Dermis blood vessel endothelial cell (primary cell): Measurements from ENCODE around the gene AFAP1. TPM values are rescaled to one million over a fixed set of nuclear protein-coding genes. Genes with fewer than 3 reads are reported as not detected.

Experiments
- DNase-seq: peaks from one replicate; pipeline ENCODE4 v3.0.0; 2010
- total RNA-seq: library from RNA; depleted of rRNA; stranded (reverse); fragments of >200 nt; gene quantifications from 2 replicates; pipeline ENCODE4 v1.2.3, GENCODE V29; 2014

AFAP1 gene
- total RNA-seq, 1 donor from 2014 or later = 48.5 TPM

DNA sequence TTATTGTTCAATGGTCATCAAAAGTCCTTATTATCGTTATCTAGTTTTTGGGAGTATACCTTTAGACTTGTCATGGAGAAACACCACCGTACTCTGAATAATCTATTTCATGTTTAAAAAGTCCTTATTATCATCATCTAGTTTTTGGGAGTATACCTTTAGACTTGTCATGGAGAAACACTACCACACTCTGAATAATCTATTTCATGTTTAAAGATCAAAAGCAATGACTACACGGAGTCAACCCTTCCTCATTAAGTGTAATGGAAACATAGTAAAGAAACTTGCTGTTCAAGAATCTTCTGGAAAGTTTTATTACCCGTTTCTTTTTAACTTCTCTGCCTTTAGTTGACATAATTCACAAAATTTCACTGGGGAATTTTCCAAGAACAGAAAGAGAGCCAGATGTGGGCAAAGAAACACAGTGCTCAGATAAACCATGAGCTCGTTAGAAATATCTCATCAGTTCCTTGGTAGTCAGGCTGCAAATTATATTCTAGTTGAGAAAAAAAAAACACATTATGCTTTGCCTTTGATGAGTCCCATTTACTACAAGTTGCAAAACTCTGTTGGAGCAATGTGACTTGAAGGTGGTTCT lies 158.8 kb downstream of the AFAP1 start:
- no peak for DNase-seq

DNA sequence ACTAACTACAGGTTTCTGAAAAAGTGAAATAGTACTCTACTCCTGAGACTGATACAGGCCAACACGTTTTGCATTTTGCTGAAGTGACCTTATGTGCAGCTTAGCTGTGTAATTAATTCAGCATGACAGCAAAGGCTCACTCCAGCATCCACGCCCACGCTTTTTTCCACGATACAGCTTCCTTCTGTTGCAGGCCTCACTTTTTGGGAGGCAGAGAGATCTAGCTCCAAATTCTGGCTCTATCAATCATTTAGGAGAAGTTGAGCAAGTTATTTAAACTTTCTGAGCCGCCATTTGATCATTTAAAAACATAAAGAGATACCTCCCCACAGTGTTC lies 160.3 kb downstream of the AFAP1 start:
- DNase-seq = no peak

GRCh38 chr4:7778510-7779431 lies 160.9 kb downstream of the AFAP1 start:
- no peak for DNase-seq

DNA sequence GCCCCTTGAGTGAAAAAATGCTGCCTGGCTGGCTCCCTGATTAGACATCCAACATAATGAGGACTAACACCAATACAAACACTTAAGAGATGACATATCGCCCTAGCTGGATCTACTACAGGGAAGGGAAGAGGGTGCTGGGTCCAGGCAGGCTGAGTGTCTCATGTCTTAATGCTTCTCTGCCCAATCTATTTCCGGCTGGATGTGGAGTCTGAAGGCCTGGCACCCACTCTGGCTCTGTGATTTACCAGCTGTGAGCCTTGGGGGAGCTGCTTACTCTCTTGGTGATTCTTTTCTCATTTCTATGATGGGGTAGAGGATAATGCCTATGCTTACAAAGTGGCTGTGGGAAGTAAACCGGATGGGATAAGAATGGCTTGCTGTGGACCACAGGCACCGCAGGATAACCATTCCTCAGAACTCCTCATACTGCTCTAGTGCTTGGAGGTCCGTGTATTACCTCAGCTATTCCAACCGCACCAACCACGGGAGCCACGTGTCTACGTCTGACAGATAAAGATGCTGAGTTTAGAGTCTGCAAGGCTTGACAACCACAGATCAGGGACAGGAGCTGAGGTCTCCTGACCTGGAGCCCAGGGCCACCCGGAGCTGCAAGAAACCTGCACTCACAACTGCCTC lies 161.7 kb downstream of the AFAP1 start:
- no peak for DNase-seq

GRCh38 chr4:7777017-7777710 lies 162.5 kb downstream of the AFAP1 start:
- DNase-seq = no peak

- DNase-seq = no peak
Measured at GRCh38 chr4:7775396-7775795, 164.3 kb downstream of the AFAP1 start.

DNA sequence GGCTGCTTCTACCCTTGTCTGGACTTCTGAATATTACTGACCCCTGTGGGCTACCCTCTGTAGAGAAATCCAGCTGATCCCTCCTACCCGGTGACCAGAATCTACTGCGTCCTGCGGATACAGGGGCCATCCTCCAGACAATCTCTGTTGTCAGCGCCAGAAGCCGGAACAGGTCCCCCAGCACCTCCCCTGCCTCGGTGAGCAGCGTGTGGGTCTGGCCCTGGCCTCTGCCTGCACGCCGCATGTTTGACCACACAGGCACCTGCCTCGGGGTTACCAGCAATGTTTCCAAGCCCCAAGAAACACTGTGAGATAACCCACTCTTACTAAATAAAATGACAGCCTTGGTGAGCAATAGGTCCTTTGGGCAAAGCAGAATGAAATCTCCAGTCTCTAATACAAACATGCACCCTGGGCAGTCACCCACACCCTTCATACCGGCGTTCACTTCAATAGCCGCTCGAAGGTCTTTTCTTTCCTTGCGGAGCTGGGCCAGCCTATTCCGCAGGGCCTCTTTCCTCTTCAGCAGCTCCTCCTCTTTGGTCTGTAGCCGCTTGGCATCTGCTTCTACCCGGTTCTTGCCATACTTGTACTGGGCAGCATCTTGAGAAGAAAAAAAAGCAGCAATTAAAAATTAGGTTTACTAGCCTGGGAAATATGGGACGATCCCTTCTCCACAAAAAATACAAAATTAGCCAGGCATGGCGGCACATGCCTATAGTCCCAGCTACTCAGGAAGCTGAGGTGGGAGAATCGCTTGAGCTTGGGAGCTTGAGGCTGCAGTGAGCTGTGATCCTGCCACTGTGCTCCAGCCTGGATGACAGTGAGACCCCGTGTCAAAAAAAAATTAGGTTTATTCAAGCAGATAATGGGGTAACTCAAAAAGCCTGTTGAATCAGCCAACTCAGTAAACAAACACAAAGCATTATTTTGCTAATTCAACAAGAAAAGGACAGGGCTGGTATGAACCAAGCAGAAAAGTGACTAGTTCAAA lies 165.1 kb downstream of the AFAP1 start:
- DNase-seq = no peak

GRCh38 chr4:7773401-7774180 lies 166.1 kb downstream of the AFAP1 start:
- no peak for DNase-seq

DNA sequence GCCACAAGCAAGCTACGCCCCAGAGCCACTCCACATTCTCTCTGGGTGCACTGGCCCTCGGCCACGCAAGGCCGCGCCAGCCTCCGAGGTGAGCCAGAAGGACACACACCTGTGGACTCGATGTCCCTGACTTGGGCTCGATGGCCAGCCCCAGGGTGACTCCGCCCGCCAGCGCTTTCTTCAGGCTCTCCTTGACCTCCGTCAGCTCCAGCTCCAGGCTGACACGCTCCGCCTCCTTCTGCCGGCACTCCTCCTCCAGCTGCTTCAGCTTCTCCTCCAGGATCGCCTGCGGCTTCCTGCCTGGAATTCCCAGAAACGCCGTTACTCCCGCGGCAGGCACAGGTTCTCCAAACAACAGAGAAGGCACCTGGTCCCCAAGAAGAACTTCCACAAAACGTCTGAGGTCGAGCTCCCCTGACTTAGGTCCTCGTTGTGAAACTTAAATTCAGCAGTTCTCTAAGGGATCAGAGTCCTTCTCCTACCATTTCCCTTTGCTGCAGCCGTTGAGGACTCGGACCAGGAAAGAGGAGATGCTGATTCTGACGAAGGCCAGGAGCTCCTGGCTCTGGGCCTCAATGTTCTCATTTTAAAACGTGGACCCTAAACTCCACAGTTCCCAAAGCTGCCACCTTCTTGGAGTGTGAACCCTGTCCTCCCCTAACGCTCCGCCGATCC lies 166.8 kb downstream of the AFAP1 start:
- no peak for DNase-seq

- DNase-seq = no peak
Measured at GRCh38 chr4:7771541-7772507, 167.8 kb downstream of the AFAP1 start.

DNA sequence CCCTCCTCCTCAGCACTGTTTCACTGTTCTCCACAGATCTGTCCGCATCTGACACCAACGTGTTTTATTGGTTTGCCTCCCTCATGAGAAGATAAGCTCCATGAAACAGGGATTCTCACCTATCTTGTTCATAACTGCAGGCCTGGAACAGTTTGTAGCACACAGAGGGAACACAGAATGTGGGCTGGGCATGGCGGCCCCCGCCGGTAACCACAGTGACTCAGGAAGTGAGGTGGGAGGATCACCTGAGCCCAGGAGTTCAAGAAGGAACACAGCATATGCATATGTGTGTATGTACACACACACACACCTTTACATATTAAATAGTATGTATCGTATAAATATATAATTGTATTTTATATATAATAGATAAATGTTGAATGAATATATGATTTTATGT lies 168.6 kb downstream of the AFAP1 start:
- no peak for DNase-seq

DNA sequence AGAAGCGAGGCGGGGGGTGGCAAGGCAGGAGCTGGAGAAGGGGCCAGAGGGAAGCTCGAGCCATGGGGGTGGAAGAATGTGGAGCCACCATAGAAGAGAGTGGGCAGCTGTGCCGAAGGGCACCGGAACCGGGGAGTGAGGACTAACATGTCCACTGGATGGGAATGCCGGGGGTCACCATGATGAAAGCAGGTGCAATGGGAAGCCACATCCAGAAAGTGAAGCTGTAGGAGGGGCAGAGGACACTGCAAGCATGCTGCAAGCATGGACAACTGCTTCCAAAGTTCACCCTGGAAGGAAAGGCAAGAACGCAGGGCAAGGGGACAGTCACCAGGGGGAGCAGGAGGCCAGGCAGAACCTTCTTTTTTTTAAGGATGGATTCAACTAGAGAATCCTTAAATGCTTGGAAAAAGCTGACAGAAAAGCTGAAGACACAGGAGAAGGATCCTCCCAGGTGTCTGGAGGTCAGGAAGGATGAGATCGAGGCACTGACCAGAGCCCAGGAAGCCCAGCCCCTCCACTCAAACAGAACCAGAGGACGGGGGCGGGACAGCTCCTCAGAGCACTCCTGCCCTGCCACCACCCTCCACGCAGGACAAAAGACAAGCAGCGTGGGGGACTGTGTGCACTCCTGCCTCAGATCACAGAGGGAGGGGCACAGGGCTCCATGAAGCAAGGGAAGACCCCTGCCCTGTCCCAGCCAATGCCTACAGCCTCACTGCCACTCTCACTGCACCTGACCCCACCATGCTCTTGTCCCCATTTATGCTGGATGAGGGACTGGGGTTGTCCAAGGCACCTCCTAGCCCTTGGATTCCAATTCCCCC lies 169.2 kb downstream of the AFAP1 start:
- peak; percentile 37 for DNase-seq

GRCh38 chr4:7769396-7770223 lies 170.1 kb downstream of the AFAP1 start:
- no peak for DNase-seq

DNA sequence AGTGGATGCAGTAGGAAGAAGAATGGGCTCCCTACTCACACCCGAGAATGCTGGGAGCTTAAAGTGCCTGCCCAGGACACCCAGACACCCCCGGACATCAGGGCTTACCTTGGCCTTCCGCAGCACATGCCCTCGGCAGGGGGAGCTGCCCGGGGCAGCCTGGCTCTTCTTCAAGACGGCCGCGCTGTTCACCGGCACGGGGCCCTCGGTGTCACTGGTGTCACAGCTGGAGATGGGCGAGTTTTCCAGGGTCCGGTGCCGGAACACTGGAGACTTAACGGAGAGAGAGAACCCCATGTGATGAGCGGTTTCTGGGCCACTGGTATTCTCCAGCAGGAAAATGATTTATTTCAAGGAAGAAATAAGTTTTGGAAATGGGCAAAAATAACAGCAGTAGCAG lies 170.9 kb downstream of the AFAP1 start:
- DNase-seq = no peak

- DNase-seq = no peak
Measured at GRCh38 chr4:7767966-7768365, 171.7 kb downstream of the AFAP1 start.

- DNase-seq = no peak
Measured at GRCh38 chr4:7767526-7767925, 172.1 kb downstream of the AFAP1 start.

DNA sequence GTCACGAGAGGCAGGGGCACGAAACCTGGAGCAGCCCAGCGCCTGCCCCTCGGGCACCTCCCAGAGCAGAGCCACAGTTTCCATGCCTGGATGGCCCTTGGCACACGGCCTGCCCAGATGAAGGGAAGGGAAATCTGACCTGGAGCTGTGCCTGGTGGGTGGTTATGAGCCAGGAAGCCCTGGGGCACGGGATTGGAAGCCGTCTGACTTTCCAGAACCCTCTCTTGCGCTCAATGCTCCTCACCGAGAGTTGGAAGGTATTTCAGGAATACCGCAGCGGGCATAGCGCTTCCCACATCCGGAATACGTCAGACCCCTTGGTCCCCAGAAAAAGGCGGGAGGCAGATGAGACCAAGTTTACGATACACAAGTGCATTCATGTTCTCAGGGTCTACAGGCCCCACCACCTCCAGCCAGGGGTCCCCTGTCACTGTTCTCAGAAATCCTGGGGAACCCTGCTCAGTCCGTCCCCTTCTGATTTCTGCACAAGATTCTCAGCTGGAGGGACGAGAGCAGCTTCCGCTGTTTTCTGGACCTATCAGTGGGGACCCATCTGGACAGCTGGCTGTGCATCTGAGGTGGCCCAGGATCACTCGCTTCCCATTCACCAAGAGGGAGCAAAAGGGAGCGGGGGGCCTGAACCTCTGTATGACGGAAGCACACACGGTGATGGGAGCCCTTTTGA lies 172.9 kb downstream of the AFAP1 start:
- peak; percentile 35 for DNase-seq
